Measurements from ENCODE around the gene RRAS2.

RRAS2 gene

GRCh38 chr11:14249121-14249963, 109.6 kb downstream of the RRAS2 start:
- Histone ChIP-seq H3K27me3 (ENCODE audit: control insufficient read depth, insufficient read depth, low read length) (no peaks in the 10 kb centered on the region), H2AFZ (no peak overlapping the region), H3K79me2 (no peaks in the 10 kb centered on the region), H3K4me2 (ENCODE audit: low read length) (no peak overlapping the region), H3K36me3 (ENCODE audit: control insufficient read depth, insufficient read depth, low read length) (no peaks in the 10 kb centered on the region), H3K9me3 (ENCODE audit: control insufficient read depth, low read length) (no peaks in the 10 kb centered on the region), H3K27ac (no peak overlapping the region), H3K4me3 (ENCODE audit: low read depth, low read length) (no peak overlapping the region), H3K9ac (no peak overlapping the region), H3K4me1 (no peaks in the 10 kb centered on the region)
- TF ChIP-seq CTCF (IDR thresholded peaks at IDR 0.05), result peak; percentile 83

- Histone ChIP-seq H3K4me3 (ENCODE audit: low read depth, low read length) (no peak overlapping the region), H3K9me3 (ENCODE audit: control insufficient read depth, low read length) (no peaks in the 10 kb centered on the region), H3K4me2 (ENCODE audit: low read length) (no peak overlapping the region)
These were observed 110.4 kb downstream of the RRAS2 start for GRCh38 chr11:14248580-14248981.

GRCh38 chr11:14245444-14245843, 113.5 kb downstream of the RRAS2 start:
- H3K79me2 ChIP-seq, result no peaks in the 10 kb centered on the region
- H2AFZ ChIP-seq, result no peak overlapping the region
- no peak overlapping the region for H3K4me2 ChIP-seq (ENCODE audit: low read length)
- no peak overlapping the region for H3K9ac ChIP-seq
- TF ChIP-seq CTCF (IDR thresholded peaks at IDR 0.05), result no peak
- H3K36me3 ChIP-seq (ENCODE audit: control insufficient read depth, insufficient read depth, low read length), result no peaks in the 10 kb centered on the region
- H3K4me1 ChIP-seq, result no peaks in the 10 kb centered on the region
- H3K27ac ChIP-seq, result no peak overlapping the region
- H3K9me3 ChIP-seq (ENCODE audit: control insufficient read depth, low read length), result no peaks in the 10 kb centered on the region
- no peak overlapping the region for H3K4me3 ChIP-seq (ENCODE audit: low read depth, low read length)
- no peaks in the 10 kb centered on the region for H3K27me3 ChIP-seq (ENCODE audit: control insufficient read depth, insufficient read depth, low read length)

More at GRCh38 chr11:14248580-14248981, 110.4 kb downstream of the RRAS2 start:
- Histone ChIP-seq H2AFZ (no peak overlapping the region), H3K79me2 (no peaks in the 10 kb centered on the region), H3K4me1 (no peaks in the 10 kb centered on the region), H3K36me3 (ENCODE audit: control insufficient read depth, insufficient read depth, low read length) (no peaks in the 10 kb centered on the region), H3K27ac (no peak overlapping the region), H3K27me3 (ENCODE audit: control insufficient read depth, insufficient read depth, low read length) (no peaks in the 10 kb centered on the region), H3K9ac (no peak overlapping the region)
- TF ChIP-seq CTCF (IDR thresholded peaks at IDR 0.05), result no peak

GRCh38 chr11:14244926-14245325, 114.1 kb downstream of the RRAS2 start:
- Histone ChIP-seq H3K4me3 (ENCODE audit: low read depth, low read length) (no peak overlapping the region), H3K9me3 (ENCODE audit: control insufficient read depth, low read length) (no peaks in the 10 kb centered on the region), H3K36me3 (ENCODE audit: control insufficient read depth, insufficient read depth, low read length) (no peaks in the 10 kb centered on the region), H3K4me2 (ENCODE audit: low read length) (no peak overlapping the region), H3K27me3 (ENCODE audit: control insufficient read depth, insufficient read depth, low read length) (no peaks in the 10 kb centered on the region), H3K79me2 (no peaks in the 10 kb centered on the region), H3K4me1 (no peaks in the 10 kb centered on the region), H3K27ac (no peak overlapping the region), H3K9ac (no peak overlapping the region), H2AFZ (no peak overlapping the region)
- TF ChIP-seq CTCF (IDR thresholded peaks at IDR 0.05), result no peak

GRCh38 chr11:14242733-14243132, 116.2 kb downstream of the RRAS2 start:
- H3K4me1 ChIP-seq, result no peaks in the 10 kb centered on the region

More at GRCh38 chr11:14242733-14243132, 116.2 kb downstream of the RRAS2 start:
- Histone ChIP-seq H3K27me3 (ENCODE audit: control insufficient read depth, insufficient read depth, low read length) (no peaks in the 10 kb centered on the region), H2AFZ (no peak overlapping the region), H3K36me3 (ENCODE audit: control insufficient read depth, insufficient read depth, low read length) (no peaks in the 10 kb centered on the region), H3K9ac (no peak overlapping the region), H3K9me3 (ENCODE audit: control insufficient read depth, low read length) (no peaks in the 10 kb centered on the region), H3K79me2 (no peaks in the 10 kb centered on the region), H3K27ac (no peak overlapping the region), H3K4me3 (ENCODE audit: low read depth, low read length) (no peak overlapping the region), H3K4me2 (ENCODE audit: low read length) (no peak overlapping the region)
- no peak for TF ChIP-seq CTCF (IDR thresholded peaks at IDR 0.05)

Data from parathyroid adenoma (tissue), 2 donors.